ENCODE measurements around the gene EMD.
"Not testable (repeated sequence)": the region's sequence is repeated elsewhere in the genome, so short reads cannot be mapped to it uniquely, and the experiment has no call there.

The EMD gene

GRCh38 chrX:154378799-154379568, at the start of gene EMD:
Gene EMD, plus strand, starts transcription at chrX:154379295. Its CDS starts 190 bp downstream, at chrX:154379485.
- peak; percentile 90 for DNase-seq (ENCODE audit: low read depth)

- no peak for DNase-seq (ENCODE audit: low read depth)
These were observed 46.5 kb upstream of the EMD start for GRCh38 chrX:154332561-154332960.

- no peak for DNase-seq (ENCODE audit: low read depth)
These were observed 46.0 kb upstream of the EMD start for GRCh38 chrX:154333116-154333515.

DNA sequence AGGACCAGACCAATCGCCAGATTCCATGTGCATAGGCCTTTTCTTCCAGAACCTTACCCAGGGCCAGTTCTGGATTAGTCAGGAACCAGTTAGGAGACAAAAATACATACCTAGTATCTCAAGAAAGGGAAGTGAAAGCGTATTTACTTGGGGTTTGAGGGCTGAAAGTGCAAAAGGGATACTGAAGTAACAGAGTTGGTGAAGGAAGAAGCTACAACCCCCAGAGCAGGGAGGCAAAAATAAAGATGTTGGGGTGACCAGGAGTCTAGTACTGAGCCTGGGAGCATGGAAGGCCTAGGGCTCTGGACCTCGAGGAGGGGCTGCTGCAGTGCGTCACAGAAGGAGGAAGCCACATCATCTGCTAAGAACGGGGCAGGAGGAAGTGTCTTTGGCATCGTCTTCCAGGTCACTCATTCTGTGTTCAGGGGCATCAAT, 45.2 kb upstream of the EMD start:
- no peak for DNase-seq (ENCODE audit: low read depth)

GRCh38 chrX:154334496-154334895, 44.6 kb upstream of the EMD start:
- no peak for DNase-seq (ENCODE audit: low read depth)

DNA sequence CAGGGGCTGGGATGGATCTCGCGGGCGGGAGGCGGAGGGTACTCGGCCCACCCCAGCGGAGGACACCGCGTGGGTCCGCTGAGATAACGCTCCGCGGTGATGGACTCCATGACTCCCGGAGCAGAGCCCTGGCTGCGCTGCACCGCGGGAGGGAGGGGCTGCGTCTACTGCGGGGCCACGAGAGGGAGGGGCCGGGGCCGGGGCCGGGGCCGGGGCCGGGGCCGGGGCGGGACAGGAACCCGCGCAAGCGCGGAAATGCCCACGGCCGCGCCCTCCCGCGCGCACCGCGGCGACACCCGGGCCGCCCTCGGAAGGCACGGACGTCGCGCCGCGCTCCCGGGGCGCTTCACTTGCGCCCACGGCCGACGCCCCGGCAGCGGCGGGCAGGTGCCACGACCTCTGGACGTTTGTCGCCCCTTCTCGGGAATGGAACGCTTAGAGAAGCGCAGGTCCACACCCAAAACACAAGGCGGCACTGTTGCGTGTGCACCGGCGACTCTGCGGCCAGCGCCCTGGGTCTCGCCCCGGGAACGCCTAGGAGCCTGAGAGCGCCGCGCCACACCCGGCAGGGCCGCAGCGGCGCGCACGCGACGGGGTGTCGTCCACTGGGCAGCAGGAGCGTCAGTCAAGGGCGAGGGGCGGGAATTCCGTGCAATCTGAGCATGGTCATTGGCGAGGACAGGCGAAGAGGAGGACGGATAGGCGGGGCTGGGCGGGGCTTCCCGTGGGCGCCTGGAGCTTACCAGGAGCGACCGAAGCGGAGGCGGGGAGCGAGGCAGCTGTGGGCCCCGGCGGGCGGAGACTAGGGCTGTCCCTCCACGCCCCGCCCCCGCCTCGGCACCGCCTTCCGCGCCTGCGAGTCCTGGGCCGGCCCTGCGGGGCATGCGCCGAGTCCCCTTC, 37.4 kb upstream of the EMD start:
- not testable (repeated sequence) for DNase-seq (ENCODE audit: low read depth)

DNA sequence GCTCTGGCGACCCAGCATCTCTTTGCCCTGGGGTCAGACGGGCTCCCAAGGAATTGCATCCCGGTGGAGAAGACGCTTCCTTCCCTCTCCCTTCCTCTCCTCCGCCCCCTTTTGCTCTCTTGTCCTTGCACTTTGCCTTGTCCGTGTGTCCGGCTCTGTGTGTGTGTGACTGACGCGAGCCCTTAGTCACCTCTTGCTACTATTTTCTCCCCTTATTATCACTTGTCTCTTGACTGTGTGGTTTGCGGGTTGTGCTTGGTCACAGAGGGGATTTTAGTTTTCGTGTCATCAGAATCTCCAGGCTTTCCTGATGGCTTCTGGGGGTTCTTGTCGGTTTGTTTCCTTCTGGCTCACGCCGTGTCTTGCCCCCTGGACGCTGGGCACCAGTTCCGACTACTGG, 36.0 kb upstream of the EMD start:
- not testable (repeated sequence) for DNase-seq (ENCODE audit: low read depth)

GRCh38 chrX:154343620-154344019, 35.5 kb upstream of the EMD start:
- not testable (repeated sequence) for DNase-seq (ENCODE audit: low read depth)

DNA sequence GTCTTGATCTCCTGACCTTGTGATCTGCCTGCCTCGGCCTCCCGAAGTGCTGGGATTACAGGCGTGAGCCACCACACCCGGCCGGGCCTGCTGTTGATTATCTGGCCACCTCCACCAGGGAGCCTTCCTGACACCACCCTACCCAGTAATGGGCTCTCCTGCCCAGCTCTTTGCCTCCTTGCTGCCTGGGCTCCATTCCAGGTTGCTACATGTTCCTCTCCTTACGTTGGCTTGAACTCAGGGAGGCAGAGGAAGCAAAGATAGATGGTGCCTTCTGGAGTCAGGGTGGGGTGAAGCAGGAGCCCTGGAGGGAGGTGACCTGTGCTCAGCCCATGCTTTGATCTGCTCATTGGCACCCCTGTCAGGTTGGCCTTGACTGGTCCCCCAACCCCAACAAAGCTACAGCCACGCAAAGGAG, 31.0 kb upstream of the EMD start:
- no peak for DNase-seq (ENCODE audit: low read depth)

DNA sequence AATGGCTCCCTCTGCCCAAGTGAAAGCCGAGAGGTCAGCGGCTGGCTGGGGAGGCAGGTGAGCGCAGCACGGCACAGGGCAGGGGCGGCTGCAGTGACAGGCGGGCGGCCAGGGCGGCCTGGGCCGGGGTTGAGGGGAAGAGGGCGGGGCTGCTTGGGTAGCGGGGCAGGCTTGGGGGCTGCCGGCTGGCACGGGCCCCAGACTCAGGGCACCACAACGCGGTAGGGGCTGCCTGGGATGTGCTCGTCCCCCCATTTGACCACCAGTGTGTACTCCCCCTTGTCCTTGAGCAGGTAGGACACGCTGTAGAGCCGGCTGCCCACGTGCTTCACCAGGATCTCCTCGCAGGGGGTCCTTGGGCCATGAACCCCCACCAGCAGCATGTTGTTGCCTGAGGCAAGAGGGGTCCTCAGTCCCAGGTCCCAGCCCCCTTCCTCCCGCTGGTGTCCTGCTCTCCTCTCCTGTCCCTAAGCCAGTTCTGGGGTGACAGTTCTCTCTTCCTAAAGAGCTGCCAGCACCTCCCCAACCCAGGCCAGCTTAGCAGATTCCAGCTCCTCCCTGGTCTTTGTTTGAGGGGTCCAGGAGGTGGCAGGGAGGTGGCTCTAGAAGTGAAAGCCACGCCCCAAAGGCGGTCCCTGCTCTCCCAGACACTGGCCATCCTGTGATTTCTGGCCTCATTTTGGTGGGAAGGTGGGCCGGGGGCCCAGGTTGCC, 30.3 kb upstream of the EMD start:
- DNase-seq (ENCODE audit: low read depth): no peak

DNA sequence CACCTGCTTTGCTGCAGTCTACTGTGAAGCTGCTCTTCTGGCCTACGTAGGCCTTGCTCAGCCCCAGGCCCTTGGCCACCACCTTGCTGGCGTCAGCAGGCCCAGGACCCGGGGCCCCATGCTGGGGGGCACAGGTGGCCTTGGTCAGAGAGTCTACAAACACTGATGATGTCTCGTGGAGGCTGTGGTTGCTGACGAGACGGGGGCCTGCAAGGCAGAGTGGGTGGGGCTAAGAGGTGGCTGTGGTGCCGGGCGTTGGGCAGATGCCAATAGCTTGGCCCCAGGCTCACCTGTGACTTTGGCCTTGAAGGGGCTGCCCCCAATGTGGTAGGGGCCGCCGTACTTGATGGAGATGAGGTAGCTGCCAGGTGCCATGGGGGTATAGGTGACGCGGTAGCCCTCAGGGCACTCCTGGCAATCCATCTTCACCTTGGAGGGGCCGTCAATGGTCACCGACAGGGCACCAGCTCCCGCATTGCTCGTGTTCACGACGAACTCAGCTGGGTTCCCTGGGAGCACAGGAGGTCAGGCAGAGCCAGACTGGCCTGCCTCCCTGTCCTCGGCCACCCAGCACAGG, 29.6 kb upstream of the EMD start:
- DNase-seq (ENCODE audit: low read depth): no peak

GRCh38 chrX:154349979-154350378, 29.1 kb upstream of the EMD start:
- no peak for DNase-seq (ENCODE audit: low read depth)

DNA sequence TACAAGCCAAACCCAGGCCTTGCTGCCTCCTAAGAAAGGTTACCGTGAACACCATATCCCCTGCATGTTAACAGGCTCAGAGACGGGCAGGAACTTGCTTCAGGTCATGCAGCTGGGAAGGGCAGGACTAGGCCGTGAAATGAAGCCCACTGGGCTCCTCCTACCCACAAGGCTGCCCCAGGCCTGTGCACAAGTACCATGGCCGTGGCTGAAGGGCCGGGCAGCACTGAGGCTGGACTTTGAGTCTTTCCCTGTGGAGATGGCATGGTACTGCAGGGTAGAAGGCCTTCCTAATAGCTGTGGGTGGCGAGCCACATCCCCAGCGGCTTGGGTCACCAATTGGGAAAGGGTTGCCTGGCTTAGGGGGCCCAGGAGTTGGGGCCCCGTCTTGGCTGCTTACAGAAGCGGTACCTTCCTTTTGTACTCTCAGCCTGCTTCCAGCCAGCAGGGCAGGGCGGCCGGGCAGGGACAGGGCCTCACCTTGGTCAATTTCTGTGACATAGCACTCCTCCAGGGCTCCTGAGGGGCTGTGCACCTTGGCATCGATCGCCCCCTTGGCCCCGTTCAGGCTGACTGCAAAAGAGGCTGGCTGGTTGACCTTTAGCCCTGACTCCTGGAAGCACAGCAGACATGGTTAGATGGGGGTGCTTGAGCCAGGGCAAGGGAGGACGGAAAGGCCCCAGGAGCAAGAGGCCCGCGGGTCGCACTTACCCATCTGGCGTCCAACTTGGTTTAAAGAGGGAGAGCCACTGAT, 28.5 kb upstream of the EMD start:
- no peak for DNase-seq (ENCODE audit: low read depth)

DNA sequence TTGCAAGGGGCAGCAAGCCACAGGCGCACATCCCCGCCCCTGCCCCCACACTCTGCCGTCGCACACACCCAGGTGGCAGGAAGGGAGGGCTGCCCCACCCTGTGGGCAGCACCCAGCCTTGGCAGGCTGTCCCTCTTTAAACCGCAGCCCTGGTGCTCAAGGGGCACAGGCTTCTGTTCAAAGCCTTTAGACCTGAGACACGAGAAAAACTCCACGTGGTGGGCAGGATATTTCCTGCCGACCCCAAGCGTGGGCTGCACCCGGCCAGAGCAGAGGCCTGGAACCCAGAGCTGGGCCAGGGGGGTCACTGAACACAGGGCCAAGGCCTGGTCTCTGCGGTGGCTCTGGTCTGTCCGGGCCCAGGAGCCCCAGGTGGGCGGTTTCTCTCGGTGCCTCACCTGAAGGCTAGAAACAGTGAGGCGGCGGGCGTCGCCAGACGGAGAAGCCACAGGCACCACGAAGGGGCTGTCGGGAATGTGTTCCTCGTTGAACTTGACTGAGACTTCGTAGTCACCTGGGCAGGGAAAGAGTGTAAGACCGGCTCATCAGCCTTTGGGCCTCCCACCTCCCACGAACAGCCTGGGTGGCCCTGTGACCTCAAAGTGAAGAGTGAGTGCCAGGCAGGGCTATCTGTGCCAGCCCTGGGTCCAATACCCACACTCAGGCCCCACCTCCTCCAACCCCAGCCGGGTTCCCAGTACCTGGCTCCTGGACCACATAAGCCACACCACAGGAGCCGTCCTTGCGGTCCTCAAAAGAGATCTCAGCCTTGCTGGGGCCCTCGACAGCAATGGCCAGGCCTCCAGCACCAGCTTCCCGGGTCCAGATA, 27.7 kb upstream of the EMD start:
- DNase-seq (ENCODE audit: low read depth): no peak

DNA sequence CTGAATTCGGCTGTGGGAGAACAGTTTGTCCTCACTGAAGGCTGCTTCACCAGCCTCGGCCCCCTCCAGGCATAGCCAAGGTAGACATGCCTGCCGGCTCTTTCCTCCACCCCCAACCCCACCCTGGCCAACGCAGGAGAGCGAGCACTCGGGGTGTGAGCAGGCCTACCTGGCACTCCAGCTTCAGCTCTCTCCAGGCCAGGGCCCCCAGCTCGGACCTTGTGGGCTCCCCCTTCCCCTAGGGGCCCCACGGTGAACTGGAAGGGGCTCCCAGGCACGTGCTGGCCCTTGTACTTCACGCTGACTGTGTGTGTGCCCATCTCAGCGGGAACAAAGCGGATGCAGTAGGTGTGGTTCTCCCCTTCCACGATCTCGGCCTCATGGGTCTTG, 27.1 kb upstream of the EMD start:
- DNase-seq (ENCODE audit: low read depth): no peak

DNA sequence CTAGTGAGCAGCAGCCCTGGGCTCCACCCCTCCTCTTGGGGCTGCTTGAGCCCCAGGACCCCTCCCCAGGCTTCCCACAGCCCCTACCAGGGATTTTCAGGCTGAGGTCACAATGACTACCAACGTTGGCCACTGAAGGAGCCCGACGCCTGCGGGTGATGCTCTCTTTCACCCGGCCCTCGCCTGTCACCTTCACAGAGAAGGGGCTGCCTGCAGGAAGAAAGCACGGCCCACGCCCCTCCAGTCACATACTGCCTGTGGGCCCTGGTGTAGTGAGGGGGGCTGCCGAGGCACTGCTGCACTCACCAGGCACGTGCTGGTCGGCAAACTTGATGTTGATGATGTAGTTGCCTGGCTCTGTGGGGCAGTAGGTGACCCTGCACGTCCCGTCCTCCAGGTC, 26.6 kb upstream of the EMD start:
- DNase-seq (ENCODE audit: low read depth): no peak

DNA sequence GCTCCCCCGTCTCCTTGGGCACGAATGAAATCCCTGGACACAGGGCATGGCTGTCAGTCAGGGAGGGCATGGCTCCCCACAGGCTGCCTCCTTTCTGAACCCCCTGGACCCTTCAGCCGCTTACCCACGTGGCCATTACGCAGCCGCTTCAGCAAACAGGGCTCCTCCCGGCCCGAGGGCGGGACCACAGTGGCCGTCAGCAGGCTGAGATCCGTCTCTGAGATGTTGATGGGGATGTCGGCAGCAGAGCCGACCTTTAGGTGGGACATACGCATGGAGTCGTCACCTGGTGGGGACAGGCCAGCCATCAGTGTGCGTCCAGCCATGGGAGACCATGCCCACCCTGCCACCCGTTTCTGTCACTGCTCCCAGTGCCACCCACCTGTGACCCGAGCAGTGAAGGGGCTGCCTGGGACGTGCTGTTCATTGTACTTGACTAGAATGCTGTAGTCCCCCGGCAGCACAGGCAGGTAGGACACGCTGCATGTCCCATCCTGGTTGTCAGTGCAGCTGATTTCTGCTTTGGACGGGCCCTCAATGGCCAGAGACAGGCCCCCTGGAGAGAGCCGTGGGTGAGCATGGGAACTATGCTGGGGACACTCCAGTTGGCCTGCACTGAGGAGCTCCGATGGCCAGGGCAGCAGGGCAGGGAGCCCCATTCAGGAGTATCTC, 25.8 kb upstream of the EMD start:
- DNase-seq (ENCODE audit: low read depth): no peak

DNA sequence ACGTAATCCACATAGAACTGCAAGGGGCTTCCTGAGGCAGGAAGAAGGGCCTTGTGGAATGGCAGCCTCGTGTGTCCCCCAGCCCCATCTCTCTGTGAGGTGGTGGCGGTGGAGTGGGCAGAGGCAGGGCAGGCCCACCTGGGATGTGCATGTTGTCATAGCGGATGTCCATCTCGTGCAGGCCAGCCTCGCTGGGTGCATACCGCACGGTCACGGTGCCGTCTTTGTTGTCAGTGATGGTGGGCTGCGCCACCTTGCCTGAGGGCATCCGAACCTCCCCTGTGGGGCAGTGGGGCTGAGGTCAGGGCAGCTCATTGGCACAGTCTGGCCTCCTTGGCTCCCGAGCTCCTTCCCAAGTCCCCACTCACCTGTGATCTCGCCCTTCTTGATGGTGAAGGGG, 25.1 kb upstream of the EMD start:
- no peak for DNase-seq (ENCODE audit: low read depth)

GRCh38 chrX:154354516-154354915, 24.6 kb upstream of the EMD start:
- DNase-seq (ENCODE audit: low read depth): no peak
